Activated T-cell treated with anti-CD3 and anti-CD28 coated beads, Interleukin-2, amount 50 U/mL, for 48 hours (primary cell): ENCODE data around the gene PDGFC.

Experiments used
- DNase-seq, 2 experiments: peaks; one replicate each; pipeline ENCODE4 v3.0.0-alpha.2; 2020

The PDGFC gene, protein sequence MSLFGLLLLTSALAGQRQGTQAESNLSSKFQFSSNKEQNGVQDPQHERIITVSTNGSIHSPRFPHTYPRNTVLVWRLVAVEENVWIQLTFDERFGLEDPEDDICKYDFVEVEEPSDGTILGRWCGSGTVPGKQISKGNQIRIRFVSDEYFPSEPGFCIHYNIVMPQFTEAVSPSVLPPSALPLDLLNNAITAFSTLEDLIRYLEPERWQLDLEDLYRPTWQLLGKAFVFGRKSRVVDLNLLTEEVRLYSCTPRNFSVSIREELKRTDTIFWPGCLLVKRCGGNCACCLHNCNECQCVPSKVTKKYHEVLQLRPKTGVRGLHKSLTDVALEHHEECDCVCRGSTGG

DNA sequence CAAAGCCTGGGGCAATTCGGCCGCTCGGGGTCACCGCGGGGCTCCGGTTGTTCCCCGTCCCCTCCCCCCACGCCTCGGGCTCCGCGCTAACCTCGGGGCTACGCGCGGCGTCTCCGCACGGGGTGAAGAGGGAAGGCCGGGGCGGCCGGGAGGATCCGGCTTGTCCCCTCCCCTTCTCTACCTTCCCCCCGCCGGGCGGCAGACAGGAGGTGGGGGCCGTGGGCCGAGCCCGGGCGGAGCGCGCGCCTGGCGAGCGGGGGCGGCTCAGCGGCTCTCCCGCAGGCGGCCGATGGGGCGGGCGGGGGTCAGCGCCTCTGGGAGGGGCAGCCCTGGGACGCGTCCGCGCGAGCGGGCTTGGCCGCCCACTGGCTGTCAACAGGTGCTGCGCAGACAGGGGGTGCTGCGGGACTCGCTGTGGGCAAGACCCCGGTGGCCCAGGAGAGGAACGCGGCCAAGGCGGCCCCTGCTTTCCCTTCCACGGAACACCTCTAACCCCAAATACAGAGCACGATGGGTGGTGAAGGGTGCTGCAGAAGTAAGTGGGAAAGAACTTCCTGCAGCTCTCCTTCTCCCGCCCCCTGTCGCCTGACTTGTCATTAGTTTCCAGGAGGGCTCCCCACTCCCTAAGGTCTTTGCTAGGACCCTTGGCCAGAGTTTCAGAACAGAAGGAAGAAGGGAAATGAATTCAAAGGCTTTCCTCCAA is at the start of gene PDGFC:
Gene PDGFC, minus strand, starts transcription at position 124 of the 703 bp plus-strand sequence. CDS start 896 bp downstream, outside the sequence.
- peak in 1 of 2 experiments; percentile 25 for DNase-seq

DNA sequence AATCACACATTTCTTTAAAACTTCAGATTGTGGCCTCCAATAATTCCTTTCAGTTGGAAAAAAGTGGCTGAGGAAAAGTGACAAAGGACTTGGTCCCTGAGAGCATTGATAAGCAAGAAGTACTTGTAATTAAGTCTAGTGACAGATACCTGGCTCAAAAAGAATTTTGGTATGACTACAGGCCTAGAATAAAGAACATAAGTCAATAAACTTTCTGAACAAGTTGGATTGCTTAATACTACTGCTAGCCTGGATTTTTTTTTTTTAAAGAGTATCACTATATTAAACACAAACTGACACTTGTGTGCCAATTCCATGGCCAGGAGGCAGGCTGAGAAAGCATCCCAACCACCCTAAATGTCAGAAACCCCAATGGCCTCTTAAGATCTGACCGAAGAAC is 49.3 kb upstream of the PDGFC start:
- DNase-seq, result no peak

DNA sequence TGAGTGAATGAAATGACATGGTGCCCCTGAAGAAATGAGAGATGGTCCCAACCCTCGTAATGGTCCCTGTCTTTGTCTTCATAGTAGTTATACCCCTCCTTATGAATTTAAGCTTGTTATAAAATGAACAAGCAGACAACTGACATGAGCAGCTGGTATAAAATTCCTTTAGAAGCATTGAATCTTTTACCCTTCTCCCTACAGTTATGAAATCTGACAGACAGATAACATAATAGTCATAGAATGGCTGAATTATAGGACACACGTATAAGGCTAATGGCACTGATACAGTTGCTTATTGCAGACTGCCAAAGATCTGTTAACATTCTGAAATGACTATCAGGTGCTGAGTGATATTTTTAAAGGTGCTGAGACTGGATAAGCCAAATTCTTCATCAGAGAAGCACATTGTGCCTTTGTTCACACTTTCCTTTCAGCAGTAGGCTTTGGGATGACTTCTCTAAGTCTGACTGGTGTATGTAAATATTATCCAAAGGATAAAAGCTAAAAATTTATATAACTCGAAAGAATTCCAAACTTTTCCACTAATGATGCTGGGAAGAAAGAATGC is 47.4 kb upstream of the PDGFC start:
- no peak for DNase-seq

DNA sequence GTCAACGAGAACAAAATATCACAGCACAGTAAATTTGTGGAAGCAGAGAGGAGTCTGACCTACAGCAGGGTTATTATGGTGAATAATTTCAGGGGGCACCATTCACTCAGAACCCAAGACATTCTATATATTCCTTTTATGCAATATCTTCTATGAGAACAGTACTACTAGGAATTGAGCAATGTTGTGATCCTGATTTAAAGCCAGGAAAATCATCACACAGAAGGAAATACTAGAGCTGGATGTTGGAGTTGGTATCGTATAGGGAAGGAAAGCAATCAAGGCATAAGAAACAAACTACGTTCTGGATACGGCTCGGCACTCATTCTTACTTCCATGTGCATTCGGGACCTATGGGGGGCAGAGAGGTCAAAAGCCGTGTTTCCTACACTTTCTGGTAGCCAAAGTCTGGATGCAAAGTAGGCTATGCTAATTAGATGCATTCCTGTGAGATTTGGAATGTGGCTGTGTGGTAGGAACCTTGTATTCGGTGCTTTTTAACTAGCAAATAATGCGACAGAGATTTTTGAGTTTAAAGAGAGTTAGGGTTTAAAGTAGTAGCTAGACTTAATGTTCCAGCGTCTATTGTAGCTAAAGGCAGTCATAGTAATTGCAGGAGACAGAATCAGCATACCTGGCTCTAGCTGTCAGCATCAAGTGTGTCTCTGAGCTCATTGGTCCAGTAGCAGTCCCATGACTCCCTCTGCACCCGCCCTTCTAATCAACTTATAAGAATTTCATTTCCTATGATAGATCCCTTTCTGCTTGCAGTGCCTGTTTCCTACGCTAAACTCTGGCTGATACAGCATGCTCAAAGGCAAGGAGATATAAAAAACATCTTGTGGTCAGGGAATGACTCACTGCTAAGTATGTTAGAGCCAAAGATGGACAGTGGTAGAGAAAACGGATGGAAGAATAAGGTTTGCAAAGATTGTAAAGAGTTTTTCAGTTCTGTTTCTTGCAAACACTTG is 43.3 kb upstream of the PDGFC start:
- DNase-seq, result no peak

DNA sequence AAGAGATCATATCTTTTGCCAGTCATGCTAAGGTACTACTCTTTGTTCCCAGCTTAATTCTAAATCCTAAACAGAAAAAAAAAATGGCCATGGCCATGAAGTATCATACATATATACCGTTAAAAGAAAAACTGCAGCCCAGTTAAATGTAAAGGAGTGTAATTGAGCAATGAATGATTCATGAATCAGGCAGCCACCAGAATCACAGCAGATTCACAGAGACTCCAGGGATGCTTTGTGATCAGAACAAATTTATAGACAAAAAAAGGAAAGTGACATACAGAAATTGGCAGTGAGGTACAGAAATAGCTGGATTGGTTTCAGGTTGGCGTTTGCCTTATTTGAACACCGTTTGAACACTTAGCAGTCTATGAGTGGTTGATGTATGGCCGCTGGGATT is 42.1 kb upstream of the PDGFC start:
- DNase-seq, result no peak

DNA sequence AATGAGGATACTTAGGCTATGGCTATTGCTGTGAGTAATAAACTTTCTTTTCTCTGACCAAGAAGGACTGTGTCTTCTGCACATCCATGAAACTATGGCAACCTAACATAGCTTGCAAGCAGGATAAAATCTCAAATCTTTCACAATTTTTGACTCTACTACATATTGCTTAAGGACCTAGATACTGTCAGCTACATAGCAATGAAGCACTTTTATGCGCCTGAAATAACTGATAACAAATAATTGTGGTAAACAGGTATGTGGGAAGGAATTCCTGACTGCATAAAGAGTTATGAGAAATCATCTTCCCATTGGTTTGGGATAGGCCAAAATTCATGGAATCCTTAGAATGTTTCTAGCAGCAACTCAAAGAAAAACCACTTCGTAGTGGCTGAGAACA is 41.2 kb upstream of the PDGFC start:
- DNase-seq, result no peak

DNA sequence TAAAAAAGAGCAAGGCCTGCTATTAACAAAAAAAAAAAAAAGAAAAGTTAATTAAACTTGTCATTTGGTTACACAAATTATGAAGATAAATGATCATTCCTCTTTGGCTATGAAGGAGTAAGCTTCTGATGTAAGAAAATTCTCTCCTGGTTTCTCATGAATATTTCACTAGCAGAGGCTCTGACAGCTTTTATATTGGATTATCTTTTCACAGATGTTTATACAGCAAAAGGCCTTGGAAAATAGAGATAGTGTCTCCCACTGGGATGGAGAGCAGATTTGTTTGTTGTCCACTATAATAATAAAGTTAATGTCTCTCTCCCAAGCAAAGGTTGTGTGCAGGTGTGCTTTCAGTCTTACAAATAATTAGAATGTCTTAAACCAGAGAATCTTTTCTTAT is 40.7 kb upstream of the PDGFC start:
- no peak for DNase-seq

DNA sequence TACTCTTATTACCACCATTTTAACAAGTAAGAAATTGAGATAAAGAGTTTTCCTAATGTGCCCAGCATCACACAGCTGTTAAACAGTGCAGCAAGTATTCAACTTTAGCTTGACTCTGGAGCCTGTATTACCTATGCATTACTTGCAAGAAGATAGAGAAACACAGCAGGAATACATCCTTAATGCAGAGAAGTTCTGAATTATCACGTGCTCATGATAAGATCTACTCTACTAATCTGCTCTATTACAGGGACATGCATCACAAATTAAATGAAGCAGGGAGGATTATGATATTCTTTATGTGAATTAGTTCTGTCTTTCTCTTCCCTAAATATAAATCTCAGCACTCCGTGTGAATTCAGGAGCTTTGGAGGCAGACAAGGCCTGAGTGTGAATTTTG is 39.0 kb upstream of the PDGFC start:
- DNase-seq, result no peak

DNA sequence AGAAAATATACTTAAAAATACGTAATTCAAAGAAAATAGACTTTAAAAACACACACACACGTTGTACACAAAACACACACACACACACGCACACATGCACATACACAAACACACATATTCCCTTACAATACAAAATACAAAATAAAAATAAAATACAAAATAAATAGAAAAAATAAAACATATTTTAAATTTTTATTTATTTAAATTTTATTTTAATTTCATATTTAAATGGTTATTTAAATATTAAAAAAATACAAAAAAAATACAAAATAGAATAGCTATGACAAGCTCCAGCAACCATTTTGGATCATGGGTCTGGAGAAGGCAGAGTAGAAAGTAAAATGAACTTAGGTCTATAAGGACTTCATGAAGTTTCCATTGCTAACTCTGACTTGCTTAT is 34.2 kb upstream of the PDGFC start:
- DNase-seq, result no peak

DNA sequence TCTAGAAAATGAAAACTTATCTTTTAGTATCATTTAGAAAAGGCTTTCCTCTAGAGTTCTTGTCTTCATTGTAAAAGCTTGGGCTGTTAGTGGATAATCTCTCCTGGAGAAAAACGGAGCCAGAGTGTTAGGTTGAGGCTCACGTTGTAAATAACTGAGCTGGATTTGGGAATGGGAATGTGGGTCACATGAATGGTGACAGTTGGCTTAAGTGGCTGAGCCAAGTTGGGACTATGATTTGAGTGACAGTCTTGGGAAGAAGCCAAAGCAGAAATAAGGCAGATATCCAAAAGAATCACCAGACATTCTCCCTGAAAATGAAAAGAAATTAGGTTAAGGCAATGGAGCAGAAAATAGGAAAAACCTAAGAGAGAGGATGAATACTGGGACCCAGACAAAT is 33.6 kb upstream of the PDGFC start:
- DNase-seq, result no peak

DNA sequence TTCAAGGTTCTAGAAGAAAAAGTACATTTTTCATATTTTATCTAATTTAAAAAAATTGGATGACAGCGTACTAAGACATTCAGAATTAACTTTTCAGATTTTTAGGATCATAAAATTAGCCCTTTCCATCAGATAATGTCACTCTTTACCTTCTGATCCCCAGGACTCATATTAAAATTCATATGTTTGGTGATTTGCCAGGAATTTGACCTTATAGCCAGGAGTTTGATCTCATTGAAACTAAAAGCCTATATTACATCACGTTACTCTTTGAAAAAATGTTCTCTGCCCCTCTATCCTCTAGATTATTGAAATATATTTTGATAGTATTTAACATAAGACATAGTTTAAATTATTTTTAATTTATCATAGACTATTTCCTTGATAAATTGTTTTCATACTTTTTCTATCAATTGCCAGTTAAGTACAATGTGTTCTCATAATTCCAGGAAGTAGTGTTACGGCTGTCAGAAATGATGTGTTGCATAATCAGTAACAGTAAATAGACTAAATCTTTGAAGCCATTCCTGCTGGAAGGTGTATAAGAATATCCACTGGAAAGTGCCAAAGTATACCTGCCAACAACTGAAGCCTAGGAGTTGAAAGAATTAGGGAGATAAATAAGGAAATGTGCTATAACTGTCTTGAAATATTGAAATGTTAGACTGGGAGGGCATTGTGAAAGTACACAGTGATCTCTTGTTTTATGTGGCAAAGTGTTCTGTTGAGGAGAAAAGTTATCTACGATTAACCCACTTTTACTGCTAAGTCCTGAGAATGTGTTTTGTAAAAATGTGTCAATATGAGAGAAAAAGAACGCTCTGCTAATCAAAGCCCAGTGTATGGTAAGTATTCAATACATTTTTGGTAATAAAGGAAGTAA is 32.9 kb upstream of the PDGFC start:
- no peak for DNase-seq

DNA sequence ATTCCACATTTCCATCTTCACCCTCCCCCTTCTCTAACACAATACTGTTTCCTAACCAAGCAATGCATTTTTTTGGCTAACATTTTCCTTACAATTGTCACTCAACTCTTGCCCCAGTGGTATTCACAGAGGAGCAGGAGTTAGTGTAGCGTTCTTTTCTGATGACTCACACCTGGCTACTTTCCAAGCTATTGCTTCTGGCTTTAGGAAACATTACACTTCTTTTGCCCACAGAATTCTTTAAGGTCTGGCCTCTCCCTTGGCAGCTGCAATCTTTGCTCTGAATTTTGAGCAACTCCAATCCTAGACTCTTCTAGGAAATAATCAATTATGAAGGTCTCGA is 27.5 kb upstream of the PDGFC start:
- DNase-seq, result no peak

DNA sequence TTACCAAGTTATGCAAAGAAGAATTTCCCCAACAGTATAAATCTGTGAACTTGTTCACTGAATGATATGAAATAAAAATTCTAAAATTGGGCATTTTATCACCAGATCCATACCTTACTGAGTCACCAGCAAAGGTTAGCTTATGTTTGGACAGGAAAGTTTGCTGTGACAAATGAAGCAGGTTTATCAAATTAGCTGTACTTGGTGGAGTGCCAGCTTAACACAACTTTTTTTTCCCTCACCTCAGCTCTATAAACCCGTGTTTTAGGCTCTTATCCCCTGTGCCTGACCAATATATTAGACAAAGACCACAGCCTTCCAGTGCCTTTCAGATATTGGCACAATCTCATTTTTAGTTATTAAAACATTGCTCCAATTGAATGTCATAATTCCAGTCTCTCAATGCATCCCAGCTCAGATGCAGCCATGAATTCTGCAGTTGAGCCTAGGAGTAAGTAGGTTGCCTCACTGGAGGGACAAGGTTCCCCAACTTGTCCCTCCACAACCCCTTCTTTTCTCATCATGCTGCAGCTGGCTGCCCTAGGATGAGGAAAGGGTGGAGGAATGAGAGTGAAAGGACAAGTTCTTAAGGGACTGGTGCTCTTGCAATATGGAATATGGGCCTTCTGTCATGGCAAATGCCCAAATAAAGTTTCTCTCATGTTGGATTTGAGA is 27.0 kb upstream of the PDGFC start:
- DNase-seq, result no peak

DNA sequence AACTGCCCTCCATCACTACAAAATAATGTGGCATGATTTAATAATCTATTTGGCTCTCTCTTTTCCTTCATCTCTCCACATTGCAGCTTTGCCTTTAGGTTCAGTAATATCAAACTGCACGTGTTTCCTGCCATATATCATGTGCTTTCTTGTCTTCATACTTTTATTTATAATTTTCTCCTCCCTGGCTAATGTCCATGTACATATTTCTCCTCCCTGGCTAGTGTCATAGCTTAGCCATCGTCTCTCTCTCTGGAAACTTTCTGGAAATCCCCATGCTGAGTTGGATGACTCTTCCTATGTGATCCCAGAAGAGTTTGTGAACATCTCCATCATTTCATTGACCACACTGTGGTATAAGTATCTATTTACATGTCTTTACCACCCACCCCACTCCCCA is 21.3 kb upstream of the PDGFC start:
- DNase-seq, result no peak

DNA sequence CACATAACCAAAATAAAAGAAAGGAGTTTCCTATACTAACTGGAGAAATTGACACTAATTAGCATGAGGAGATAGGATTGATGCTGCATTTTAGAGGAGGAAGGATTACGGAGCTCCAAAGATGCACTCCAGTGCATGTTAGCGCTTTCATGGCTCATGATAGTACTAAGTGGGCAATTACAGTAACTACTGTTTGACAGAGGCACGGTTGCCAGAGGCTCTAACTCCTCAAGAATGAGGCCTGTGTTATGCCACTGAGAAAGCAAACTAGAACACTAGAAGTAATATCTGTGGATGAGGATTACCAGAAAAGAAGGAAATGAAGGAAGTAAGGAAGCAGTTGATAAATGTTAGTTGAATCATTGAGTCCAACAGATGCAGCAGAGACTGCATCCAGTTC is 19.6 kb upstream of the PDGFC start:
- no peak for DNase-seq

DNA sequence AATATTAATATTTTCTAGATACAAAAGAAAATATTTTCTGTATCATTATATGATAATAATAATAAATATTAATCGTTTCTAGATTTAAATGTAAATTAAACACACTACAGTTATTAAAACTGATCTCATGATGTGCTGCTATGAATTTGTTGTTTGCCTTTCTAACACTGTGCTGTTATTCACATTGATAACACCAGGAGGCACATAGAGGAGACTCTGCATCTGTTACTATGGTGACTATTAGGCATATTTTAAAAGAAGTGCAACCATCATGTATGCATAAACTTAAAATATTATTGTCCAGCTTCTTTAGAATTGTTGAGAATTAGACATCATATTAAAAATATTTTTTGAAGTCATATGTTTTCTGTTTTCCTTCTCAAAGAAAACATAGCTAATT is 11.8 kb upstream of the PDGFC start:
- DNase-seq, result no peak

DNA sequence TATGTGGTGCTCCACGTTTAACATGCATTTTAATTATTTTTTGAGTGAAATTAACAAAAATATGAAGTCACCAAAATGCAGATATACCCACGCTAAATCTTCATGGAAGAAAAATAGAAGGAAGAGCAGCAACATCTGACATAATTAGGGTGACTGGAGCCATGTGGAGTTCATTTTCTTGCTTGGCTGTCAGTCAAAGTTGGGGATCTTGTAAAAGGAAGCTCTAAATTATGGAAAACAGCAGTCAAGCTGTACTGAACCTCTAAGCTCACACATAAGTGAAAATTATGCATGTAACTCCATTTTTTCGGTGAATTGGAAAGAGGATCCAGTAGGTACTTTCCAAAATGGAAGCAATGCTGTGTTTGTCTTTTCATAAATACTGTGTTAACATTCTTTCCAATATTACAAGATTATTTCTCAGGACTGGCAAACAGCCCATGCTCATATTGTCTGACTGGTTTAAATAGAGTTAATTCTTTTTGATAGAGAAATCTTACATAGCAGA is 9.7 kb upstream of the PDGFC start:
- DNase-seq, result no peak

DNA sequence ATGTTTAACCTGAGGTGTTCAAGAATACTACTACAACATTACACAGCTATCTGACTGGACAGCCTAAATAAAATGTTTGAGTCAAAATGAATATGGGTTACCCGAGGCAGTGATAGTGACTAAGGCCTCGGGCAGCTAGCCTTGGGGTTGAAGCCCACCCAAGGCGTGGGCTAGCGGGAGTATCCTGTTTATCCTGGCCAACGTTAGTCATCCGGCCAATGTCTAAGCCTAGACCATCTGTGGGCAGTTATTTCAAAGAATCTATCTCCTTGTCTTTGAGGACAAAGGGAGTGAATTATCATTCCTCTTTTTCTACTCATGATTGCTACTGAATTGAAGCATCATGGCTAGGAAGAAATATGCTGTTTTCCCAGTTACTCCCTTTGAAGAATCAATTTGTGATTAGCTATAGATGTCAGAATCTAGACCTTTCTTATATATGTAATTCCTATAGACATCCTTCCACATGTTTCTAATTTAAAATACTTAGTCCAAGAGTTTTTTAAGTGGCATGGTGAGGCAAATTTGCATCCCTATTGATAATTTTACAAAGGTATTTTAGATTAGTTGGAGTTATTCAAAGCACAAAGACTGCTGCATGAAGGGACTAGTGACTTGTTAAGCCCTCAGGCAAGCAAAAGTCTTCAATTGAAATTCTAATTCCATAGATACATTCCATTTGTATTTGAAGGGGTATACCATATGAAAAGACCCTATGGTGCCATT is 6.0 kb upstream of the PDGFC start:
- no peak for DNase-seq

DNA sequence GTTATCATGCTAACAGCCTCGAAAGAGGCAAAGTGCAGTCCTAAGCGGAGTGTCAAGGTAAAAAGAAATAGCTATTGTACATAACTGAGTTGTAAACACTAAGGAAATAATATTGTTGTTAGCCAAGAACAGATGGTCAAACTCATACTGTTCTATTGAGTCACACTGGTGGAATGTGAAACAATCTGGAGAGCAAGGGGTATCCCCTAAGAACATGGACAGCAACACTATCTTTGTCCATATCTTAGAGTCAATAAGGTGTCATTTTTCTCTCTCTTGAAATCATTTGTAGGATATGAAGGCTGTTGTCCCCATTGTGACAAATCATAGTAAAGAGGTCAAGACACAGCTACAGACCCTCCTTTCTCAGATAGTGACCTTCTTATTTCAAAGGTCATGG is 4.5 kb upstream of the PDGFC start:
- DNase-seq, result no peak

DNA sequence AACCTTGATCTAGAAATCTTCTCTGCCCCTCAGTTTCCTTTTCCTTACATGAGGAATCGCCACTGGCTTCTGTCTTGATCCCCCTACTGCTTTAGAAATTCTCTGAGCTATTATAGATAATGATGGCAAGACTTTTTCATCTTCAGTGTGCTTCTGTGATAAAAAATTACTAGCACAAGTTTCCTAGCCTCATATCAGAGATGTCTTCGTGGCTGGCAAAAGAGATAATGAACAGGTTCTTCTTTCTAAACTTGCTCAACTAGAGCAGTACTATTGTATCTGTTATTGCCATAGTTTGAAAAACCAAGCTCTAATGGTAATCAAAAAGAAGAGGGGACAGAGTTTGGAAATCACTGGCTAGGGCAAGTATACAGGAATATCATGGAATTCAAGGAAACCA is 4.1 kb upstream of the PDGFC start:
- no peak for DNase-seq

DNA sequence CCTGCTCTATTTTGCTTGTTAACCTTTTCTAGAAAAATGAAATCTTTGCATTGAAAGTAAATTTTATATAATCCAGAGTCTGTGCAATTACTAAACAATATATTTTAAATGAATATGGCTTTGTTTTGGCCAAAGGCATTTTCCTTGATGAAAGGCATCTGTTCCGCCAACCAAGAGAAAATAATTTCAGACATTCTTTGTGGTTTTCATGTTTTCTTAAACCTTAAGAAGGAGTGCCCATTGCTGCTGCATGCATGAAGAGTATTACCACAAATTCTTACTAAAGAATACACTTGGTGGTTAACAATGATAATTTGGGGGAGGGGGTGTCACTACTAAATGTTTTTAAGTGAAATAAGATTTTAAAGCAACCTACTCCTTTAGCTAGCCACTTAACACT is 2.7 kb upstream of the PDGFC start:
- no peak for DNase-seq
